ENCODE data around the gene CALML4.
"Not testable (repeated sequence)": the region's sequence is repeated elsewhere in the genome, so short reads cannot be mapped to it uniquely, and the experiment has no call there.

CALML4 gene

DNA sequence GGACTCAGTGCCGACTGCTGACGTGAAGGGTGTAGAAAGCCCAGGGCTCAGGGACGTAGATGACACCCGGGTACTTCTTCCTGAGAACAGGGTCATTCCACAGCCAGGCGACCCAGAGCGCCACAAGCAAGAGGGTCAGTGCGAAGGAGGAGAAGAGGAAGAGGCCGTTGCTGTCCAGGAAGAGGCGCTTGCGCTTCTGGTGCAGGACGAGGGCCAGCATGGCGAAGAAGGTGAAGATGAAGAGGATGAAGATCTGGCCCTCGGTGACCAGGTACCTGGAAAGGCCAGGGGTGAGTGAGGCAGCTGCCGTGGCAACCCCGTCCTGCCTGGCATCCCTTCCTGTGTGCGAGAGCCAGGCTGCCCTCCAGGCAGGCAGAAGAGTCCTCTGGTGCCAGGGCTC, 3.0 kb upstream of the CALML4 start:
- DNase-seq (ENCODE audit: low read depth) = no peak

- DNase-seq (ENCODE audit: low read depth) = no peak
These were observed 2.2 kb upstream of the CALML4 start for GRCh38 chr15:68207176-68207935.

GRCh38 chr15:68206711-68207151, 1.6 kb upstream of the CALML4 start:
- no peak for DNase-seq (ENCODE audit: low read depth)

DNA sequence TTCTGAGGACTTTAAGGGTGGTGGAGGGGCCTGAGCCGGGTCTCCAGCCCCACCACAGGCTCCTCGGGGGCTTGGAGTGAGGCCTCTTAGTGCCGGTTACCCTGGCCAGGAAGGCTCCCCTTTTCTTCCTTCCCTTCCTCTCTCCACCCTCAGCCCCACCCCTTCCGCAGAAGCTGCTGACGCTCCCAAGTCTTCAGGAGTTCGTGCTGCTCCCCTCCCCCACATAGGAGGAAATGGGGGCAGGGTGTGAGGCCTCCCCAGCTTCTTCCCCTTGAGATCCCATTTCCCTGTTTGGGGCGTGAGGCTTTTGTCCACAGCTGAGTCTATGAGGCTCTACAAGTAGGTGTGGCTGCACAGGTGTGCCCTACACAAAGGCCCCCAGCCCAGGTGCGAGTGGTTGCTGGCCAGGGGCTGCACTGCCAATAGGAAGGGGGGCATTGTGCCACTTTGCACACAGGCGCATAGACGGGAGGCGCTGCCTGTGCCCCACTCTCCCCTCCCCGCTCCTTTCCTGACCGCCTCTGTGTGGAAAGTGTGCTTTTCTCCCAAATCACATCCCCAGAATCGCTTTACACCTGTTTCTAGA, 915 bp upstream of the CALML4 start:
- DNase-seq (ENCODE audit: low read depth) = no peak

GRCh38 chr15:68205558-68205944, 419 bp upstream of the CALML4 start:
- DNase-seq (ENCODE audit: low read depth) = no peak

DNA sequence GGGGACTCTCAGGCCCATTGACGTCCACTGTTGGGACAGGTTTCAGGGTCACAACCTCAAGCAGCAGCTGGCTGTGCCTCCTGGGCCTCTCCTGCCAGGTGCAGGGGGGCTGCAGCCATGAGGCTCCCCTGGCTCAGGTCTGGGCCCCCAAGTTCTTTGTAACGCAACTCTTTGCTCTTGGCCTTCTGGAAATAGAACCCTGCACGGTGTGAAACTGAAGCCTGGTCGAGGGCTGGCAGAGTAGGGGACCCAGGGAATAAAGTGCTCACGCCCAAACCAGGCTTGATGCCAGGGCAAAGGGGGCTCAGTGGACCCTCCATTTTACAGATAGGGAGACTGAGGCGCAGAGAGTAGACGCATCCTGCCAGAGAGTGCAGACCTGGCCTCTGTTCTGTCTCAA, 771 bp downstream of the CALML4 start:
- no peak for DNase-seq (ENCODE audit: low read depth)

GRCh38 chr15:68203956-68204355, 1.2 kb downstream of the CALML4 start:
- no peak for DNase-seq (ENCODE audit: low read depth)

- DNase-seq (ENCODE audit: low read depth) = no peak
These were observed 1.6 kb downstream of the CALML4 start for GRCh38 chr15:68203486-68203885.

- not testable (repeated sequence) for DNase-seq (ENCODE audit: low read depth)
These were observed 2.1 kb downstream of the CALML4 start for GRCh38 chr15:68202994-68203393.

- DNase-seq (ENCODE audit: low read depth) = no peak
These were observed 3.3 kb downstream of the CALML4 start for GRCh38 chr15:68201879-68202261.

GRCh38 chr15:68201153-68201878, 3.8 kb downstream of the CALML4 start:
- no peak for DNase-seq (ENCODE audit: low read depth)

DNA sequence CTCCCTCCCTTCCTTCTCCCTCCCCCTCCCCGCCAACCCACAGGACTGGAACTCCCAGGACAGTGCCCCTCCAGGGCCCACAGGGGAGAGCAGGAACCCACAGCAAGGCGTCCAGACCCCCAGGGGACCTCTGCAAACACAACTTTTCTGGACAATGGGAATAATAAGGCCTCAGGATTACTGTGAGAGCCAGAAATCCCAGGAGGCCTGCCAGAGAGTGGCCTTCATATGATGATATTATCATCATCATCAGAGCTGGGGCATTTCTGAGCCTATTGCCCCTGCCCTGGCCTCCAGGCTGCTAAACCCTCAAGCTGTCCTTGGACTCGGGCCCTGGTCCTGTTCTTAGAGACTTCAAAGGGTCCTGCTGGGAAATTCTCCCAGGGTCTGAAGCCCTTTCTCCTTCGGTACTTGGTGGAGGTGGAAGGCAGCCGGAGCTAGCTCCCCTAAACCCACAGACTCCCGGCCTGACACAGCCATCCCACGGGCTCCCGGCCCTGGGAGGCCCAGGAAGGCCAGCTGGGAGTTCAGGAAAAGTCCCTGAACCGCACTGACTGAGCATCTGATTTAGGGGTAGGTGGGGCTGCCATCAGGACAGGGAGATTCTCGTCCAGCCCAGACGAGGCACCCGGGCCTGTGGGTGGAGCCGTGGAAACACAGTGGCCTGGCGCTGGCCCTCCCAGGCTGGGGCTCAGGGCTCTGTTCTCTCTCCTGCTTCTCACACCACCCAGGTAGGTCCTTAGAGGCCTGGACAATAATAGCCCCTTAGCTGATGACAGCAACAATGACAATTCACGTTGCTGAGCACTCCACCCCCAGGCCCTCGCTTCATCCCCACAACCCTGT, 4.9 kb downstream of the CALML4 start:
- no peak for DNase-seq (ENCODE audit: low read depth)

DNA sequence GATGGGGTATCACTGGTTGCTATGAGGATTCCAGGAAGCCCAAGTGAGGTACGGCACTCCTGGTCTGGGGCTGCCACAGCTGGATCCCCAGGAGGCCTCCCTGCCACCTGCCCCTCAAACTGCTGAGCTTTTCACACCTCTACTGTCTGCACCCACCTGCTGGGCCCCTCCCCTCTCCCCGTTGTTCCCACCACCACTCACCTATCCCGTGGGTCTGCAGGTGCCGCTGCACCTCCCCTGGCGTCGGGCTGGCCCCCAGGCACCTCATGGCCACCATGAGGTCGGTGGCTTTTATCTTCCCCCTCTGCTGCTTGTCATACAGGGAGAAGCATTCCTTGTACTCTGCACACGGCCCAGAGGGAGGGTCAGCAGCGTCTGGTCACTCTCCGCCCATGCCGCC, 5.8 kb downstream of the CALML4 start:
- no peak for DNase-seq (ENCODE audit: low read depth)

DNA sequence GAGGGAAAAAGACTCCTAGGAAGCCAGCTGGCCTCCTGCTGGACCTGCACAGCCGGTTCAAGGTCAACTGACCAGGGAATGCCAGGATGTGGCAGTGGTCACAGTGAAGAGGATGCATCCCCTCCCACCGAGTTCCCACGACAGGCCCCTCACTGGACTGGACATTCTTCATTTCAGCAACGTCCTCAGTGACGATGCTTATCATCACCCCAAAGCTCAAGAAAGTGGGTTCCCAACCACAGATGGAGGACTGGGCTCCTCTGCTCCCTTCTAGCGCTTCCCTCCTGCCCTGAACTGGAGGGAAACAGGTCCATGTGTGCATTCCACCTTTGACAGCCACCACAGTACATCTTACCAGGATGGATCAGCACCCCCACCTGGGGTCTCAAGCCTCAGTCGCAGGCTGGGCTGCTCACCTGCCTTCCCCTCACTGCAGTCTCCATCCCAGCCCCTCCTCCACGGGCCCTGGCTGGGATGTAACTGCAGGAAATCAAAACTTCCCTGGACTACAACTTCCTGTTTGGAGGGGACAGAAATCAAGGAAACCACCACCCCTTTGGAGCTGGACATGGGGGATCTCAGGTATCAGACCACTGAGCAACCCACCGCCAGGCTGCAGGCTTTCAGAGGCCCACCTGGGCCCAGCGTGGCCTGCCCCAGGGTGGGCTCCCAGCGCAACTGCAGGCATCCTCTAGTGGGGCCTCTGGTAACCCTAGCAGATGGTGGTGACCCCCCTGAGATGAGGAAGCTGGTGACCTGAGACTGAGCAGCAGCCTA, 7.3 kb downstream of the CALML4 start:
- DNase-seq (ENCODE audit: low read depth) = no peak

DNA sequence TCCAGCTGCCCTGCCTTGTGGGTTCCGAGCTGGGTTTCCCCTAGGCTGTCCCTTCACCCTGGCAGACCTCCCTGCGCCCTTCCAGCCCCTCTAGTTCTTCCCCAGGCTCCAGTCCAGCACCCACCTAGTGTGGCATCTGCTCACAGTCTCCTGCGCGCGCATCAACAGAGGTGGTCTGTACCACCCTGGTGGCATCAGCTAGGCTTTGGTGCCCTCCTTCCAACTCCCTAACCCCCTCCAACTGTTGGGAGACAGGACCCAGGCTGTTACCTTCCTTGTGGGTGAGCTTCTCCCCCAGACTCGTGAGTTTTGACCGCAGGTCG, 8.0 kb downstream of the CALML4 start:
- DNase-seq (ENCODE audit: low read depth) = no peak

- DNase-seq (ENCODE audit: low read depth) = no peak
These were observed 8.5 kb downstream of the CALML4 start for GRCh38 chr15:68196445-68197169.

DNA sequence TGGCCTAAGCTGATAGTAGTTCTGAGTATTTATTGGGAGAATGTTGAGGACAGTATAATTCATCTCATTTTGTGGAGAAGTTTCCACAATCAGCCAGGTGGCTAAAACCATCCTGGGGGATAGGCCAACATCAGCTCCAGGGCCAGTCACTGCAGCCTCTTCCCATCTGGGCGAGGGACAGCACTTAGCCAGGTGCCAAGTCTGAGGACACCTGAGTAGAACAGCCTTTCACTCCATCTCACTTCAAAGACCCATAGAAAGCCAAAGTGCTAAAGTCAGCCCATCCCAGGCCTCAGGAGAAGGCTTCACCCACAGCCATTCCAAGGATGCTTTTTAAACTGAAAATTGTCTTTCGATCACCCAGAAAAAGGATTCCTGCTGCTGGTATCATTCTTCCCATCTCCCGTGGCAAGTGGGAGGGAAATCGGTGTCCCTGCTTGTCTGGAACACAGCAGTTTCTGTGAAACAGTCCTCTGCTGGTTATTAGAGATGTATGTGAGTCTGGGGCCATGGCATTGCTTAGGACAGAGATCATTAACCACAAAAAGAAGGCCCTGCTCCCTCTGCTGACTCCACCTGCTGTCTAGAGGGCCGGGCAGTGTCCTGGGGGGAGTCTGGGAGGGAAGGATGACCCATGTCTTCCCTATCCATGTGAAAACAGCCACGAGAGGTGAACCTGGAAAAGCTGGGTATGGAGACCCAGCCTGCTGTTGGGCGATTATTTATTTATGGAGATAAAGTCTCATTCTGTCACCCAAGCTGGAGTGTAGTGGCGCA, 9.6 kb downstream of the CALML4 start:
- no peak for DNase-seq (ENCODE audit: low read depth)

GRCh38 chr15:68192804-68193486, 12.2 kb downstream of the CALML4 start:
- DNase-seq (ENCODE audit: low read depth) = no peak

DNA sequence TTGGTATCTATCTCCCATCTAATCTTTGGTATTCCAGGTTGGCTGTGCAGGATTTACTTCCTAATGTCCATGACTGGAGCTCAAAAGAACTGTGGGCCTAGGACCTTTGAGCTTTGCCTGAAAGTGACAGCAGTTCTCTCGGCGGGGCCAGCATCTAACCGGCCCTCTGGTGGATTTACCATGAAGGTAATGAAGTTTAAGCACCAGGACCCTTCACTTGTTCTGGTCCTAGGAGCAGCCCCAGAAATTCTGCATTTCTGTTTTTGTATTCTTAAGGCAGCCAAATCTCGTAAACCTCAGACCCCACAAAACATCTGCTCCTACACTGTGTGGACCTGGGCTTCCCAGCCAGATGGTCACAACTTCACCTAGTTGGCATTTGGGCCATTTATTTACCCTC, 13.0 kb downstream of the CALML4 start:
- DNase-seq (ENCODE audit: low read depth) = no peak

GRCh38 chr15:68191555-68191954, 13.6 kb downstream of the CALML4 start:
- DNase-seq (ENCODE audit: low read depth) = no peak

Measured in activated T-helper 1 cell treated with Interleukin-2 at 50 U/mL for 16 hours (primary cell).